GM15510 (cell line): ENCODE data around the gene ADARB2.

Experiments used
- POLR2A ChIP-seq: IDR thresholded peaks from 3 replicates; pipeline ENCODE4 v1.6.1; 2011; ENCODE audit warnings: borderline replicate concordance; ENCODE audit not compliant: insufficient read length; ENCODE audit errors: extremely low read depth

Gene ADARB2

GRCh38 chr10:1147810-1148209 lies 589.5 kb downstream of the ADARB2 start:
- no peak for TF ChIP-seq POLR2A

- no peak for TF ChIP-seq POLR2A
Measured at GRCh38 chr10:1142596-1142995, 594.7 kb downstream of the ADARB2 start.

- no peak for TF ChIP-seq POLR2A
Measured at GRCh38 chr10:1141701-1142100, 595.6 kb downstream of the ADARB2 start.

- no peak for TF ChIP-seq POLR2A
Measured at GRCh38 chr10:1141261-1141660, 596.1 kb downstream of the ADARB2 start.

- no peak for TF ChIP-seq POLR2A
Measured at GRCh38 chr10:1138529-1138928, 598.8 kb downstream of the ADARB2 start.

- no peak for TF ChIP-seq POLR2A
Measured at GRCh38 chr10:1137499-1138163, 599.7 kb downstream of the ADARB2 start.

- TF ChIP-seq POLR2A: no peak
Measured at GRCh38 chr10:1136268-1136667, 601.1 kb downstream of the ADARB2 start.

- TF ChIP-seq POLR2A: no peak
Measured at GRCh38 chr10:1134156-1134555, 603.2 kb downstream of the ADARB2 start.

GRCh38 chr10:1133495-1134045 lies 603.8 kb downstream of the ADARB2 start:
- no peak for TF ChIP-seq POLR2A

GRCh38 chr10:1132584-1132983 lies 604.7 kb downstream of the ADARB2 start:
- TF ChIP-seq POLR2A: no peak

- TF ChIP-seq POLR2A: no peak
Measured at GRCh38 chr10:1130995-1131790, 606.1 kb downstream of the ADARB2 start.

- TF ChIP-seq POLR2A: no peak
Measured at GRCh38 chr10:1130226-1130625, 607.1 kb downstream of the ADARB2 start.

GRCh38 chr10:1128649-1129048 lies 608.7 kb downstream of the ADARB2 start:
- TF ChIP-seq POLR2A: no peak

- TF ChIP-seq POLR2A: no peak
Measured at GRCh38 chr10:1128115-1128514, 609.2 kb downstream of the ADARB2 start.

- TF ChIP-seq POLR2A: no peak
Measured at GRCh38 chr10:1127629-1128028, 609.7 kb downstream of the ADARB2 start.
